GM19468 (cell line): ENCODE results near the gene PDE9A.

Experiments
- ATAC-seq: cut with Tn5 transposase; IDR thresholded peaks from one replicate; pipeline ENCODE4 v1.9.1; 2021; ENCODE audit warnings: mild to moderate bottlenecking, moderate library complexity, moderate number of reproducible peaks; ENCODE audit not compliant: unreplicated experiment; ENCODE audit errors: extremely low read depth

The PDE9A gene

GRCh38 chr21:42640486-42640885, 12.9 kb upstream of the PDE9A start:
- no peak for ATAC-seq

DNA sequence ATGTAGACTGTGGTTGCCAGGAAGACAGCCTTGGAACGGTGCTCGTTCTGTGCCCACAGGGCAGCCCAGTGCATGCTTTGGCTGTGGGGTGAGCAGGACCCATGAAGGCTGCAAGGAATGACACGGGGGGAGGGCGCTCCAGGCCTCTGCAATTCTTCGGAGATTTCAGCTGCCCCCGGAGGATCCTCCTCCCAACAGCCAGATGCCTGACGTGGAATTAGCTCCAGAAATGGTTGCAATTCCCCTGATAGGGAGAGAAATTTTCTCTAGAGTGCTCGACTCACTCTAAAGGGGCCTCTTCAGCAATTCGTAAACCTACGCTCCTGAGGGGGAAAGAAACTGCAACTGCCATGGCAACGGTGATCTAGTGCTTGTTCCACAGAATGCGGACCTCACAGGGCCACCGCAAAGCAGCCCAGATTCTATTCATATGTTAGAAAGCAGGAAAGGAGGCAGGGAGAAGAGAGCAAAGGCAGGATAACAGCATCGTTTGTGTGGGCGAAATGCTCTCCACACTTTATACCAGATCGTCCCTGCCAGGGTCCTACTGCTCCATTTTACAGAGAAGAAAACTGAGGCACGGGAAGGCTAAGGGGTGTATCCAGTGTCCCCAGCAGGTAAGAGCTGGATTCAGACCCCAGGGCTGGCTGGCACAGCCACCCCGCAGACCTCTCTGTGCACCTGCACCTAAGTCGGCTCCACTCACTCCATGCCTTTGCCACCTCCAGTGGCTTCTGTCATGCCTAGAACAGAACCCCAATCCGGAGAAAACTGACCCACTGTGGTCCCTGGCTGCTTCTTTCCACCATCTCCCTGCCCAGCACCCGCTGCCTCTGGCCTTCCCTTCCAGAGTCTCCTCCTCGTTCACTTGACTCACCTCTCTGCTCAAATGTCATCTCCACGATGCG, 11.9 kb upstream of the PDE9A start:
- ATAC-seq = no peak

DNA sequence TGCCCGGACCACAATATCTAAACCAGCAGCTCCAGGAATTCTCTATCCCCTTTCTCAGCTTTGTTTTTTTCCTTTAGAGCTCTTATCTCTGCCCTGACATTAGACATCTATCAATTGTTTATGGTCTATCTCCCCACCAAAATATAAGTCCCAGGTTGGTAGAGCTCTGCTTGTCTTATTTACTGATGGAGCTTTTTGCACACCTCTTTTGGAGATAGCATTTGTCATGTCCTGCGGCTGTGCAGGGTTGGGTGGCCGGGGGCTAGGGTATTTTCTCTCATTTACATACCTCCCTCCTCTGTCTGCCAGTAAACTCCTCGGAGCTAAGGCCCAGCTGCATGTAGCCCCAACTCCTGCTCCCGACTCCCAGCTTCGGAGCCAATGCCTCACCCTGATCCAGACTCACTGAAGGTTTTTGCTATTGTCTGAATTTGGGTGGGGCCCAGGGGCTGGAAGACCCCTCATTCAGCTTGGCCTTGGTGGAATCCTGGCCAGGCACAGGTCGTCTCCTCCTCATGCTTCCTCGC, 11.1 kb upstream of the PDE9A start:
- no peak for ATAC-seq

DNA sequence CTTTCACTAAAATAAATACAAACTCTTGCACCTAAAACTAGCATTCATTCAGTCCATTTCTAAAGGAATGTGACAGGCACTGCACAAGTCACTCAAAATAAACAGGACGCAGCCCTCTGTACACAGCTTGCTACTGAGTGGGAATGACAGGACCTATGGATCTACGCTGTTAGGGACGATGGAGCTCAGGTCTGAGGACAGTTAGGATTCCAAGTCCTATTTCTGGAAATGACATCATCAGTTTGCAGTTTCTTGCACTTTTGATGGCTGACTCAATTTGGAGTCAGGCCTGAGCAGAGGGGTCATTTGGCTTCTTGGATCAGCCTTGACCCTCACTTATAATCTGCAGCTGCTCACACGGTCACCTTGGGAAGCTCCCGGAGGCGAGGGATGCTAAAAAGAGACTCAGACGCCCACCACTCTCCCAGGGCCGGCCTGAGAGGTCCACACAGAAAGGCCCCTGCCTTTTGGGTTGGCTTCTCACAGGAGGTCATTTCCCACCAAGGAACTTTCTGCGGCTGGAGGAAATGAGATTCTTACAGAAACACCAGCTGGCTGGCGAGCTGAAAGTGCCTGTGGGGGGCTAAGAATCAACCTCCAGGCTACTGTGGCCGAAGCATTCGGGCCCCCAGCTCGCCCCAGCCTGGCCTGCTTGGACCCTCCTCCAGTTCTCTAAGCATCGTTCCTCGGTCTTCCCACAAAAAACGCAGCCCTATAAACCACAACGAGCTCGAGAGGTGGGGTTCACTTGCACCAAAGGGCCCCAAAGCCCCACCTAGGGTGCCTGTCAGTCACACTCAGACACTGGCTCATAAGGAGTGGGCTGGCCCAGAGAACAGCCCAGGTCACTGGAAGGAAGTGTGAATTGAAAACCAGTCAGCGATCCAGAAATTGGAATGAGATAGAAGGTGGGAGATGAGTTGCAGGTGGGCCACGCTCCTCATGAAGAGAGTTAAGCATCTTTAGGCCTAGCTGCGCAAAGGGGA, 8.9 kb upstream of the PDE9A start:
- ATAC-seq = no peak

GRCh38 chr21:42645211-42646075, 8.0 kb upstream of the PDE9A start:
- ATAC-seq = no peak

- ATAC-seq = no peak
Measured at GRCh38 chr21:42646076-42646825, 7.2 kb upstream of the PDE9A start.

- no peak for ATAC-seq
Measured at GRCh38 chr21:42646836-42647235, 6.6 kb upstream of the PDE9A start.

DNA sequence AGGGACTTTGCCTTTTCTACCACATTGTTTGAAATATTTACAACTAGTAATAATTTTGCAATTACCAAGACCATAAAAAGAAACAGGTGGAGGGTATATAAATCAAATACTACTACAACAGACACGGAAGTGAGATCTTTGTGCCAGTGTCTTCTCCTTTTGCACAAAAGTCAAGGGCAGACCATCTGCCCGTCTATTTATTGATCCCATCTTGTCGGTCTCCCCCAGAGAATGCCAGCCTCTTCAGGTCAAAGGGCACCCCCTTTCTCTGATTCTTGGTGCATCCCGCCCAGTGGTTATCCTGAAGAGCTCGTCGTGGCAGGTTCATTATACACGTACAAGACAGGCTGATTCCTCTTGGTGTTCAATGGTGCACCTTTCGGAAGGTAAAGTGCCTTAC, 4.8 kb upstream of the PDE9A start:
- no peak for ATAC-seq

DNA sequence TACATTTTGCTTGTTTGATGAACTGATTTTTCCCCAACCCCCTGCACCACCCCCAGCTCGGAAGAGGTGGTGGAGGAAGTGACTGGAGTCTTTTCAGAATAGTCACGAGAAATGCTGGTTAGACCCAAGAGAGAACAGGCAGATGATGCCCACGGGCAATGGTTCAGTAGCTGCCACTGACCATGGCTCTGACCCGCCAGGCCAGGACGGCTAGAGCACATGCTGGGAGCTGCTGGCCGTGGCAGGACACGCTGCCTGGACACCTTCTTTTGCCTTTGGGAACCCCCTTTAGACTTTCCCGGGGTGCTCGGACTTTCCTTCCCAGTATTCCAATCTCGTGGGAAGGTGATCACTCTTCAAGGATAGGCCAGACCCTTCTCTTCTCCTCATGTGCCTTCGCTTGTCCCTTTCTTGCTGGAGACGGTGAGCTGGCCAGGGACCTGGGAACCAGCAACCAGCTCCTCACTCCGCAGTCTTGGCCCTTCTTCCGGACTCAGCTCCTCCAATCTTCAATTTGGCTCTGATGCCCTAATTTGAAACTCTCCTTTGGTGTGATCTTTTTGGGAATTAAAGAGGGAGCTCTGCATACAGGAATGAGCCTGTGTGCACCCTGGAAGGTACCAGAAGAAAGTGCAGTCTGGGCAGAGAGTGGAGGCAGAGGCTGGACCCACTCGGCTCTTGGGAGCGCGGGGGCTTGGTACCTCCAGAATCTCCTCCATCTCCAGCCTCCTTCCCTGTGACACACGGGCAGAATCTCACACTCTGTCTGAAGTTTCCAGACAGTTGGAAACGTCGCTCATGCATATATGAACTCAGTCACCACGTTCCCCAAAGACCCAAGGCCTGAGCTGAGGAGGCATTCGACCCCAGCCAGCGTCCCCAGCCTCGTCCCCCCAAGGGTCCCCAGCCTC, 4.0 kb upstream of the PDE9A start:
- no peak for ATAC-seq

GRCh38 chr21:42650033-42650370, 3.4 kb upstream of the PDE9A start:
- ATAC-seq = no peak

GRCh38 chr21:42650441-42651421, 2.7 kb upstream of the PDE9A start:
- no peak for ATAC-seq

GRCh38 chr21:42651515-42652401, 1.7 kb upstream of the PDE9A start:
- ATAC-seq = no peak

DNA sequence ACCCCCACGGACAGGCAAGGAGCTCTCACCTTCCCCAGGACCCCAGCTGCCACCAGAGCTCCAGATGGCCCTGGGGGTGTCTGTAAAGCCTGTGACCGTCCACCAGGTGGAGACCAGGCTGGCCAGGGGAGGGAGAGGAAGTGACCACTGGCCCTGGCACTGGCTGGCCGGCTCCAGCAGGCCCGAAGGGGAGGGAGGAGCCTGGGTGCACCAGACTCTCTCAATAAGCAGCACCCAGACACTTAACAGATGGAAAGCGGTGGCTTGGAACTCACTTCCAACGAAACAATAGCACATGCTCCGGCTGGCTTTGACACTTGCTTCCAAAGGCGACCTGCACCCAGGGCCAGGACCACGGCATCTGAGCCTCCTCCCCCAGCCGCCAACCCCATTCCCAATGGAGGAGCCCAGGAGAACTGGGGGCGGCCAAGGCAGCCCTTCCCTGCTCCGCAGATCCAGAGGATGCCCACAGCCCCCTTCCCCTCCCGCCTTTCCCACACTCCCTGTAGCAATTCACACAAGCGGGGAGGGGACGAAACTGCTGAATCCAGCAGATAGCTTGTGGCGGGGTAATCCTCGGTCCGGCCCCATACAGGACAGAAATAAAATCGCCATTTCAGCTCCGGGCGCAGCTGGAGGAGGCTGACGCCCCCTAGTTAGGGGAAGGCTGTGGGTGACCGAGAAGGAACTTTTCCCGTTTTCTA, 742 bp upstream of the PDE9A start:
- no peak for ATAC-seq

DNA sequence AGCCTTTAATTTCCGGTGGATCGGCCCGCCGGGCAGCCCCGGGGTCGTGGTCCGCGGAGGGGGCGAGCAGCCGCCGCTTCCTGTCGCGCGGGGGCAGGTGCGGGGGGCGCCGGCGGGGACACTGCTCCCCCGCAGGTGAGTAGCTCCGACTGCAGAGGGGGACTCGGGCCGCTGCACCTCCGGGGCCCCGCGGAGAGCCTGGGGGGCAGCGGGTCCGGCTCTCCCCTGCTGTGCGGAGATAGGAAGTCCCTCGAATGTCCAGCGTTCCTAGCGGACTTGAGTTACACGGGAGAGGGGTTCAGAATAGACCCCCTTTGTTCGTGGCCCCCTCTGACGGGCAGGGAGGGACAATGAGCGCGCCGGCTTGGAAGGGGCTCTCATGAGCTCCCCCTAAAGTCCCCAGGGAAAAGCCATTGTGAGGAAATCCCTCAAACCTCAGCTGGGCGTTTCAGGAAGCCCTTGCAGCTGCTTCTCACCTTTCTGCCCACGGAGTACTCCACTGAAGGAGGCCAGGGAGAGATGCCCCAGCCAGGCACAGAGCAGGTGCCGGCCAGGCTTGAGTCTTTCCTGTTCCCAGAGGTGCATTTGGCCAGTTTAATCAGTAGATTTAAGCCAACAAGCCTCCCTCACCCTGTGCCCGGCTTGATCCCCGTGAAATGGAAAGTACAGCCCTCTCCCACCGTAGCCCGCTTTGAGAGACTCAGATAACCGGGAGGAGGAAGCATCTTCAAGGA, 925 bp downstream of the PDE9A start:
- ATAC-seq = no peak
